Effector memory CD4-positive, alpha-beta T cell (primary cell): ENCODE data around the gene PALM3.

Source experiments
- DNase-seq, 3 donors: peaks; one replicate each; pipeline ENCODE4 v3.0.0-alpha.2; 2020
- H3K27ac ChIP-seq: 2 replicates; pipeline ENCODE4 v1.7.0; 2013; ENCODE audit warnings: mild to moderate bottlenecking, low read length, moderate library complexity; ENCODE audit not compliant: insufficient read depth, poor library complexity, severe bottlenecking
- H3K27me3 ChIP-seq: replicated peaks from 2 replicates; pipeline ENCODE4 v1.7.0; 2013; ENCODE audit warnings: mild to moderate bottlenecking, low read length; ENCODE audit not compliant: insufficient read depth, control insufficient read depth, poor library complexity, severe bottlenecking
- H3K36me3 ChIP-seq: 2 replicates; pipeline ENCODE4 v1.7.0; 2013; ENCODE audit warnings: mild to moderate bottlenecking, low read length, moderate library complexity; ENCODE audit not compliant: control insufficient read depth, insufficient read depth
- H3K4me1 ChIP-seq: 2 replicates; pipeline ENCODE4 v1.7.0; 2013; ENCODE audit warnings: low read length, mild to moderate bottlenecking; ENCODE audit not compliant: control insufficient read depth, insufficient read depth, poor library complexity, severe bottlenecking
- H3K4me3 ChIP-seq: 2 replicates; pipeline ENCODE4 v1.7.0; 2013; ENCODE audit warnings: low read length, low read depth, mild to moderate bottlenecking; ENCODE audit not compliant: insufficient read depth, poor library complexity, severe bottlenecking
- H3K9me3 ChIP-seq: 2 replicates; pipeline ENCODE4 v1.7.0; 2013; ENCODE audit warnings: mild to moderate bottlenecking, low read length, moderate library complexity; ENCODE audit not compliant: control insufficient read depth

The PALM3 gene

GRCh38 chr19:14019100-14019499 is 42.8 kb downstream of the PALM3 start:
- no peak overlapping the region for H3K4me3 ChIP-seq
- no peaks in the 10 kb centered on the region for H3K9me3 ChIP-seq
- no peak for DNase-seq
- no peaks in the 10 kb centered on the region for H3K27me3 ChIP-seq
- no peaks in the 10 kb centered on the region for H3K4me1 ChIP-seq
- H3K27ac ChIP-seq: no peak overlapping the region
- no peaks in the 10 kb centered on the region for H3K36me3 ChIP-seq

DNA sequence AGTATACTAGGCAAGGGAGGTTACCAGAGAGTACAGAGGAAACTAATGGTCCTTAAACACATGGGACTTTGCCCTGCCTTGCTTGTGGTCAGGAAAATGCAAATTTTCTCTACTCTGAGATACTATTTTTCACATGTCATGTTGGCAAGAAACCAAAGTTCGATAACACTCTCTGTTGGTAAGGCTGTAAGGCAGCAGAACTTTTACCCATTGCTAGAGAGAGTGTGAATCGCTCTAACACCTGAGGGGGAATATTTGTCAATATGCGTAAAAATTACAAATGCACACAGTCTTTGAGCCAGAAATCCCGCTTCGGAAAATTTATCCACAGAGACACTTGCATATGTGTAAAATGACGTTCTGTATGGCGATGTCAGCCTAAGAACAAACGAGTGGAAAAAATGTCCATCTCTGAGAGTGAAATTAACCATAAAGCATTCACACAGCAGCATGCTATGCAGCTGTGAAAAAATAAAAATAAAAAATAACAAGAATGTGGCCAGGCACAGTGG is 46.3 kb downstream of the PALM3 start:
- no peak for DNase-seq
- Histone ChIP-seq H3K36me3 (no peaks in the 10 kb centered on the region), H3K27ac (no peak overlapping the region), H3K4me1 (no peaks in the 10 kb centered on the region), H3K27me3 (no peaks in the 10 kb centered on the region), H3K4me3 (no peak overlapping the region), H3K9me3 (no peaks in the 10 kb centered on the region)

DNA sequence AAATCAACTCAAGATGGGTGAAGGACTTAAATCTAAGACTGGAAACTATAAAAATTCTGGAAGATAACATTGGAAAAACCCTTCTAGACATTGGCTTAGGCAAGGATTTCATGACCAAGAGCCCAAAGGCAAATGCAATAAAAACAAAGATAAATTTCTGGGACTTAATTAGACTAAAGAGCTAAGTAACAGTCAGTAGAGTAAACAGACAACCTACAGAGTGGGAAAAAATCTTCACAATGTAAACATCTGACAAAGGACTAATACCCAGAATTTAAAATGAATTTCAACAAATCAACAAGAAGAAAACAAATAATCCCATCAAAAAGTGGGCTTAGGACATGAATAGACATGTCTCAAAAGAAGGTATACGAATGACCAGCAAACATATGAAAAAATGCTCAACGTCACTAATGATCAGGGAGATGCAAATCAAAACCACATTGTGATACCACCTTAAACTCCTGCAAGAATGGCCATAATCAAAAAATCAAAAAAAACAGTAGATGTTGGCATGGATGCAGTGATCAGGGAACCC is 49.4 kb downstream of the PALM3 start:
- Histone ChIP-seq H3K4me3 (no peak overlapping the region), H3K36me3 (no peaks in the 10 kb centered on the region), H3K4me1 (no peaks in the 10 kb centered on the region), H3K9me3 (no peaks in the 10 kb centered on the region), H3K27ac (no peak overlapping the region), H3K27me3 (no peaks in the 10 kb centered on the region)
- DNase-seq: no peak

GRCh38 chr19:14006766-14007562 is 54.9 kb downstream of the PALM3 start:
- H3K36me3 ChIP-seq: no peaks in the 10 kb centered on the region
- no peak for DNase-seq
- H3K4me3 ChIP-seq: peak overlapping the region; percentile 66
- no peaks in the 10 kb centered on the region for H3K27me3 ChIP-seq
- peak overlapping the region; percentile 100 for H3K27ac ChIP-seq
- no peaks in the 10 kb centered on the region for H3K9me3 ChIP-seq
- H3K4me1 ChIP-seq: peaks cover 26% of the 10 kb centered on the region

GRCh38 chr19:14006085-14006765 is 55.7 kb downstream of the PALM3 start, which contains the start of gene RFX1:
RFX1 (minus strand) TSS chr19:14006320; CDS start chr19:13993843, 12,477 bp downstream.
- peaks cover 33% of the 10 kb centered on the region for H3K4me1 ChIP-seq
- no peaks in the 10 kb centered on the region for H3K27me3 ChIP-seq
- no peaks in the 10 kb centered on the region for H3K36me3 ChIP-seq
- H3K27ac ChIP-seq: peak within 1 kb of the TSS; percentile 100
- H3K4me3 ChIP-seq: peak within 1 kb of the TSS; percentile 66
- peak; percentile 100 for DNase-seq
- H3K9me3 ChIP-seq: no peaks in the 10 kb centered on the region

DNA sequence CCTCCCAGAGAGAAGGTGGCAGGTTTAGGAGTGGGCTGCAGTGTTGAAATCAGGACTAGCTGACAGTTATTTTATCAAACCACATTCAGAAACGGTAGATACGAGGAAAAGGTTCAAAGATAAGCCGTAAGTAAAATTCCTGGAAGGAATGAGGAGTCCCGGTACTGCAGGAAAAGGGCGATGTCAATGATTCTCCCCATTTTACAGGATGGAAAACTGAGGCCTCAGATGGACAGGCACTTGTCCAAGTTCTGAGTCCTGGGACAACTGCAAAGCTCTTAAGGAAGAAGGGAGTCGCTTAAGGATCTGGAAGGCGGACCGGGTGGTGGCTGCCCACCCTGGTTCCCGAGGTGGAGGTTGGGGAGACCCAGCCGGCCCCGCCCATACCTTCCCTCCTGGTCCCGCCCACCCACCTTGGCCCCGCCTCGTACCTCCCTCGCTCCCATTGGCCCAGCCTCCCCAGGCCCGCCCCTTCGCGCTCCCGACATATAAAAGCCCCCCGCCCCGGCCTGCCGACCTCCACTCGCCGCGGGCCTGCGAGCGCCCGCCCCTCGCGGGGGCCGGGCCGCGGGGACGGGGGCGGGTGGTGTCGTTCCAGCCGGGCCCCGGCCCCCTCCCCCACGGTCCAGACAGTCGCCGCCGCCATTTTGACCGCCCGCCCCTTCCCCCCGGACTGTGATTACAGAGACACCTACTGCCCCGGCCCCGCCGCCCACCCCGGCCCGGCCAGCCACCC is 56.4 kb downstream of the PALM3 start:
- no peaks in the 10 kb centered on the region for H3K27me3 ChIP-seq
- H3K27ac ChIP-seq: peak overlapping the region; percentile 100
- no peaks in the 10 kb centered on the region for H3K9me3 ChIP-seq
- peak; percentile 89 to 96 (median 91) for DNase-seq
- H3K4me3 ChIP-seq: peak overlapping the region; percentile 66
- no peaks in the 10 kb centered on the region for H3K36me3 ChIP-seq
- peaks cover 41% of the 10 kb centered on the region for H3K4me1 ChIP-seq

GRCh38 chr19:14004619-14005348 is 57.1 kb downstream of the PALM3 start:
- no peak for DNase-seq
- Histone ChIP-seq H3K27ac (peak overlapping the region; percentile 100), H3K36me3 (no peaks in the 10 kb centered on the region), H3K9me3 (no peaks in the 10 kb centered on the region), H3K4me1 (peaks cover 44% of the 10 kb centered on the region), H3K4me3 (no peak overlapping the region), H3K27me3 (no peaks in the 10 kb centered on the region)
